HCT116 (cell line): Measurements from ENCODE around the gene RUNX1. TPM values are rescaled to one million over a fixed set of nuclear protein-coding genes. Genes with fewer than 3 reads are reported as not detected.

Source experiments
- ATAC-seq: fragments of 200-7000 bp; cut with Tn5 transposase; 2 replicates; pipeline ENCODE4 v1.9.1; 2020; ENCODE audit warnings: mild to moderate bottlenecking, moderate library complexity
- BruUV-seq: library from RNA; stranded (reverse); fragments of 400-500 nt; replicated peaks from 2 replicates; lab custom pipeline; 2021; lab: Mats Ljungman, UMichigan
- CTCF ChIA-PET: fragments of 300-600 bp; sonication (Branson Sonifier 250); formaldehyde crosslinking; loops from one replicate; lab custom pipeline; 2021; ENCODE audit warnings: antibody characterized with exemption; lab: Charles Lee
- POLR2A ChIA-PET: fragments of 300-600, 350-600 bp; sonication (Branson Sonifier 250); formaldehyde crosslinking; loops from one replicate; lab custom pipeline; 2021; ENCODE audit warnings: antibody characterized with exemption; lab: Charles Lee
- RAD21 ChIA-PET, 2 experiments: fragments of 300-600 bp; sonication (Branson Sonifier 250); formaldehyde crosslinking; loops; one replicate each; lab custom pipeline; 2023; ENCODE audit warnings: low total read pairs in 2 of 2; ENCODE audit not compliant: uncharacterized antibody in 2 of 2, unreplicated experiment in 2 of 2, low non-redundant PET in 1 of 2; lab: Charles Lee
- DNase-seq: peaks from one replicate; pipeline ENCODE4 v3.0.0-alpha.2; 2010; ENCODE audit warnings: low read depth, low spot score
- H2AFZ ChIP-seq: fragments of 200-600 bp; shearing (Covaris generic), sonication (generic); 2 replicates; pipeline ENCODE4 v1.6.1; 2017; ENCODE audit warnings: low read depth, mixed run types, mixed read lengths, antibody characterized with exemption, low read length; ENCODE audit not compliant: poor library complexity, severe bottlenecking
- H3K27ac ChIP-seq: 2 replicates; pipeline ENCODE4 v1.5.1; 2012; ENCODE audit warnings: low read depth, low read length
- H3K27me3 ChIP-seq: fragments of 200-600 bp; sonication (generic); 2 replicates; pipeline ENCODE4 v1.6.1; 2016; ENCODE audit warnings: mixed run types, low read length, mixed read lengths; ENCODE audit not compliant: insufficient read depth
- H3K36me3 ChIP-seq, 2 experiments: fragments of 200-500 bp in 1 of 2; fragments of 200-600 bp in 1 of 2; sonication (Bioruptor generic) in 1 of 2; sonication (generic) in 1 of 2; 2 replicates each; pipeline versions ENCODE4 v1.5.1 to v1.6.1; 2014 to 2016; ENCODE audit warnings: low read length in 2 of 2, inconsistent platforms in 1 of 2, mixed read lengths in 1 of 2, mixed run types in 1 of 2; ENCODE audit not compliant: insufficient read depth in 2 of 2, control insufficient read depth in 1 of 2
- H3K4me1 ChIP-seq, 2 experiments: fragments of 200-600 bp in 1 of 2; sonication (generic) in 1 of 2; 2 replicates each; pipeline versions ENCODE4 v1.5.1 to v1.6.1; 2012 to 2017; ENCODE audit warnings: low read length in 2 of 2, inconsistent platforms in 1 of 2, mild to moderate bottlenecking in 1 of 2, mixed read lengths in 1 of 2, mixed run types in 1 of 2, moderate library complexity in 1 of 2; ENCODE audit not compliant: insufficient read depth in 2 of 2, control insufficient read depth in 1 of 2
- H3K4me2 ChIP-seq: fragments of 200-600 bp; sonication (generic); 2 replicates; pipeline ENCODE4 v1.6.1; 2017; ENCODE audit warnings: mixed run types, low read length, mixed read lengths
- H3K4me3 ChIP-seq, 2 experiments: fragments of 200-600 bp in 1 of 2; sonication (generic) in 1 of 2; replicated peaks in 1 of 2; 2 replicates each; pipeline ENCODE4 v1.5.1; 2011 to 2016; ENCODE audit warnings: low read length in 2 of 2, control low read depth in 1 of 2, low read depth in 1 of 2, mild to moderate bottlenecking in 1 of 2, mixed read lengths in 1 of 2, mixed run types in 1 of 2
- H3K79me2 ChIP-seq: fragments of 200-600 bp; sonication (generic); 2 replicates; pipeline ENCODE4 v1.6.1; 2017; ENCODE audit warnings: mild to moderate bottlenecking, mixed run types, low read length, moderate library complexity, mixed read lengths; ENCODE audit not compliant: insufficient read depth
- H3K9ac ChIP-seq: fragments of 200-600 bp; sonication (generic); 2 replicates; pipeline ENCODE4 v1.6.1; 2016; ENCODE audit warnings: low read length, mixed read lengths
- H3K9me2 ChIP-seq: fragments of 200-600 bp; sonication (generic), shearing (Covaris generic); 2 replicates; pipeline ENCODE4 v1.6.1; 2017; ENCODE audit warnings: mixed run types, mild to moderate bottlenecking, moderate library complexity; ENCODE audit not compliant: insufficient read depth
- H3K9me3 ChIP-seq, 2 experiments: fragments of 200-500 bp in 1 of 2; fragments of 200-600 bp in 1 of 2; sonication (Bioruptor generic) in 1 of 2; sonication (generic) in 1 of 2; 2 replicates each; pipeline ENCODE4 v1.6.1; 2014 to 2017; ENCODE audit warnings: low read length in 2 of 2, mixed read lengths in 2 of 2, inconsistent platforms in 1 of 2, low read depth in 1 of 2, mild to moderate bottlenecking in 1 of 2, mixed run types in 1 of 2, moderate library complexity in 1 of 2; ENCODE audit not compliant: control insufficient read depth in 1 of 2, insufficient read depth in 1 of 2
- H4K20me1 ChIP-seq: fragments of 200-600 bp; sonication (generic), shearing (Covaris generic); 2 replicates; pipeline ENCODE4 v1.6.1; 2017; ENCODE audit warnings: mixed run types, mild to moderate bottlenecking, moderate library complexity; ENCODE audit not compliant: insufficient read depth
- CBX3 ChIP-seq: IDR thresholded peaks from 2 replicates; pipeline ENCODE4 v1.6.1; 2012; ENCODE audit warnings: low read depth
- EGR1 ChIP-seq: IDR thresholded peaks from 2 replicates; pipeline ENCODE4 v1.6.1; 2012; ENCODE audit warnings: low read depth
- EZH2phosphoT487 ChIP-seq: fragments of 200-600 bp; IDR thresholded peaks from 2 replicates; pipeline ENCODE4 v1.6.1; 2018; ENCODE audit warnings: antibody characterized with exemption, borderline replicate concordance
- MAX ChIP-seq: IDR thresholded peaks from 2 replicates; pipeline ENCODE4 v1.6.1; 2012
- REST ChIP-seq: IDR thresholded peaks from 2 replicates; pipeline ENCODE4 v1.6.1; 2012; ENCODE audit warnings: low read depth
- SP1 ChIP-seq: IDR thresholded peaks from 2 replicates; pipeline ENCODE4 v1.6.1; 2012; ENCODE audit warnings: low read depth
- TCF7L2 ChIP-seq: IDR thresholded peaks from 2 replicates; pipeline ENCODE4 v1.7.0; 2011; ENCODE audit warnings: borderline replicate concordance, inconsistent platforms; ENCODE audit not compliant: insufficient read depth, insufficient read length; ENCODE audit errors: extremely low read depth
- YY1 ChIP-seq: IDR thresholded peaks from 2 replicates; pipeline ENCODE4 v1.6.1; 2011; ENCODE audit warnings: low read length, low read depth, moderate library complexity, mild to moderate bottlenecking; ENCODE audit not compliant: insufficient replicate concordance; ENCODE audit errors: extremely low read depth
- ZBTB33 ChIP-seq: IDR thresholded peaks from 2 replicates; pipeline ENCODE4 v1.6.1; 2011; ENCODE audit warnings: mild to moderate bottlenecking, low read length, moderate library complexity; ENCODE audit not compliant: insufficient replicate concordance; ENCODE audit errors: extremely low read depth
- ZFX ChIP-seq: fragments of 450-650 bp; IDR thresholded peaks from 2 replicates; pipeline ENCODE4 v1.6.1; 2017
- ZNF274 ChIP-seq: fragments of 200-500 bp; sonication (Bioruptor generic); IDR thresholded peaks from 2 replicates; pipeline ENCODE4 v1.6.1; 2014; ENCODE audit warnings: mild to moderate bottlenecking, low read depth, low read length, inconsistent platforms
- intact Hi-C: fragments of 100-400 bp; cut with micrococcal nuclease; formaldehyde crosslinking; loops from 2 replicates; pipeline ENCODE4 v1.10.0; 2022
- total RNA-seq: library from RNA; stranded (reverse); gene quantifications from one replicate; pipeline ENCODE4 v1.2.1, GENCODE V29; 2021; ENCODE audit not compliant: unreplicated experiment

RUNX1 gene
- total RNA-seq, 1 experiment from 2014 or later = 33.5 TPM

- ChIA-PET CTCF (no interaction called here), POLR2A (interaction anchor here (0.7 kb wide), 1 partner anchor 130 kb away, joined by 5 read pairs; no protein-coding TSS in a partner anchor)
- peak overlapping the region; percentile 28; the same call in 1 of the 2 replicates for H3K4me2 ChIP-seq
- no peaks in the 10 kb centered on the region for H3K9me2 ChIP-seq
- no peak overlapping the region for H2AFZ ChIP-seq
- no peaks in the 10 kb centered on the region for H3K79me2 ChIP-seq
- H3K27me3 ChIP-seq = no peaks in the 10 kb centered on the region
- TF ChIP-seq REST = no peak
- TF ChIP-seq MAX = no peak
- no peak for TF ChIP-seq ZBTB33
- no peak for TF ChIP-seq CBX3
- TF ChIP-seq ZNF274 = no peak
- TF ChIP-seq SP1 = no peak
- no peak for TF ChIP-seq EZH2phosphoT487
- TF ChIP-seq YY1 = no peak
- TF ChIP-seq EGR1 = no peak
- TF ChIP-seq TCF7L2 = no peak
- no peak for TF ChIP-seq ZFX
- TF ChIP-seq, all 23 proteins: peak for 0
- RAD21 ChIA-PET = no interaction called here
- Histone ChIP-seq H3K4me3 (no peak overlapping the region), H3K4me1 (peaks cover 0 to 11% of the 10 kb centered on the region in 2 experiments; a peak in 1 of 4 replicates), H3K27ac (no peak overlapping the region), H3K9me3 (no peaks in the 10 kb centered on the region), H3K9ac (no peak overlapping the region), H4K20me1 (no peaks in the 10 kb centered on the region), H3K36me3 (no peaks in the 10 kb centered on the region)
- intact Hi-C loops = no loop called here
- DNase-seq = no peak
- BruUV-seq = no TSS peak
- ATAC-seq = no peak
Observed at GRCh38 chr21:34926803-34927467, 122.2 kb downstream of the RUNX1 start.
